HG02870 (cell line): Measurements from ENCODE around the gene MYO18B.

Source experiments
- ATAC-seq: cut with Tn5 transposase; IDR thresholded peaks from one replicate; pipeline ENCODE4 v1.9.1; 2021; ENCODE audit warnings: mild to moderate bottlenecking, moderate library complexity; ENCODE audit not compliant: unreplicated experiment

The MYO18B gene

GRCh38 chr22:25748704-25749103, 6.7 kb downstream of the MYO18B start:
- ATAC-seq = no peak

- peak; percentile 78 for ATAC-seq
Observed at GRCh38 chr22:25749420-25750169, 7.6 kb downstream of the MYO18B start.

- ATAC-seq = no peak
Observed at GRCh38 chr22:25750569-25751173, 8.7 kb downstream of the MYO18B start.

GRCh38 chr22:25751174-25751581, 9.2 kb downstream of the MYO18B start:
- no peak for ATAC-seq

- no peak for ATAC-seq
Observed at GRCh38 chr22:25752615-25753214, 10.7 kb downstream of the MYO18B start.

- ATAC-seq = no peak
Observed at GRCh38 chr22:25753252-25753651, 11.3 kb downstream of the MYO18B start.

GRCh38 chr22:25754527-25755202, 12.7 kb downstream of the MYO18B start:
- ATAC-seq = no peak

- ATAC-seq = no peak
Observed at GRCh38 chr22:25757686-25758085, 15.7 kb downstream of the MYO18B start.

GRCh38 chr22:25758316-25758715, 16.3 kb downstream of the MYO18B start:
- no peak for ATAC-seq

GRCh38 chr22:25759825-25760231, 17.8 kb downstream of the MYO18B start:
- ATAC-seq = no peak

- ATAC-seq = no peak
Observed at GRCh38 chr22:25760294-25760693, 18.3 kb downstream of the MYO18B start.

- no peak for ATAC-seq
Observed at GRCh38 chr22:25760848-25761595, 19.0 kb downstream of the MYO18B start.

- ATAC-seq = no peak
Observed at GRCh38 chr22:25762147-25762546, 20.2 kb downstream of the MYO18B start.

GRCh38 chr22:25763239-25763777, 21.3 kb downstream of the MYO18B start:
- no peak for ATAC-seq

GRCh38 chr22:25764270-25765015, 22.5 kb downstream of the MYO18B start:
- no peak for ATAC-seq

GRCh38 chr22:25765016-25765367, 23.0 kb downstream of the MYO18B start:
- ATAC-seq = no peak

- ATAC-seq = no peak
Observed at GRCh38 chr22:25765801-25766200, 23.8 kb downstream of the MYO18B start.

- no peak for ATAC-seq
Observed at GRCh38 chr22:25766418-25766817, 24.4 kb downstream of the MYO18B start.

- ATAC-seq = no peak
Observed at GRCh38 chr22:25770333-25770732, 28.3 kb downstream of the MYO18B start.

- ATAC-seq = no peak
Observed at GRCh38 chr22:25772288-25772687, 30.3 kb downstream of the MYO18B start.
